ENCODE measurements around the gene ATP5PD.
A peak's percentile ranks its signal among the peaks of the same experiment; 100 is the strongest.

Gene ATP5PD

GRCh38 chr17:75065562-75066151, 18.9 kb upstream of the ATP5PD start:
- no peak for DNase-seq (ENCODE audit: low spot score in 2 of 2)
- H3K4me1 Mint-ChIP-seq: peaks cover 32% of the 10 kb centered on the region
- peak overlapping the region; percentile 40 for H3K4me3 Mint-ChIP-seq
- peaks cover 46% of the 10 kb centered on the region for H3K36me3 Mint-ChIP-seq
- no peaks in the 10 kb centered on the region for H3K9me3 Mint-ChIP-seq
- H3K27ac Mint-ChIP-seq: peak overlapping the region; percentile 90
- ATAC-seq: peak; percentile 67

GRCh38 chr17:75064867-75065561, 18.2 kb upstream of the ATP5PD start:
- no peaks in the 10 kb centered on the region for H3K9me3 Mint-ChIP-seq
- DNase-seq (ENCODE audit: low spot score in 2 of 2): no peak
- peaks cover 52% of the 10 kb centered on the region for H3K36me3 Mint-ChIP-seq
- peak overlapping the region; percentile 40 for H3K4me3 Mint-ChIP-seq
- H3K4me1 Mint-ChIP-seq: peaks cover 32% of the 10 kb centered on the region
- no peak for ATAC-seq
- peak overlapping the region; percentile 90 for H3K27ac Mint-ChIP-seq

- Mint-ChIP-seq H3K27ac (peak overlapping the region; percentile 90), H3K36me3 (peaks cover 58% of the 10 kb centered on the region)
Measured at GRCh38 chr17:75064460-75064859, 17.7 kb upstream of the ATP5PD start.

GRCh38 chr17:75064040-75064439, 17.3 kb upstream of the ATP5PD start:
- no peak for ATAC-seq
- H3K27ac Mint-ChIP-seq: peak overlapping the region; percentile 90
- peaks cover 32% of the 10 kb centered on the region for H3K4me1 Mint-ChIP-seq
- no peaks in the 10 kb centered on the region for H3K9me3 Mint-ChIP-seq
- no peak for DNase-seq (ENCODE audit: low spot score in 2 of 2)
- no peak overlapping the region for H3K4me3 Mint-ChIP-seq
- peaks cover 62% of the 10 kb centered on the region for H3K36me3 Mint-ChIP-seq

More at GRCh38 chr17:75064460-75064859, 17.7 kb upstream of the ATP5PD start:
- Mint-ChIP-seq H3K9me3 (no peaks in the 10 kb centered on the region), H3K4me3 (no peak overlapping the region), H3K4me1 (peaks cover 32% of the 10 kb centered on the region)
- DNase-seq (ENCODE audit: low spot score in 2 of 2) (no peak), ATAC-seq (no peak)

GRCh38 chr17:75063626-75064025, 16.9 kb upstream of the ATP5PD start:
- H3K4me3 Mint-ChIP-seq: no peak overlapping the region
- peaks cover 63% of the 10 kb centered on the region for H3K36me3 Mint-ChIP-seq
- DNase-seq (ENCODE audit: low spot score in 2 of 2) (no peak), ATAC-seq (no peak)
- H3K27ac Mint-ChIP-seq: peak overlapping the region; percentile 90
- peaks cover 32% of the 10 kb centered on the region for H3K4me1 Mint-ChIP-seq
- H3K9me3 Mint-ChIP-seq: no peaks in the 10 kb centered on the region

GRCh38 chr17:75063201-75063600, 16.4 kb upstream of the ATP5PD start:
- DNase-seq (ENCODE audit: low spot score in 2 of 2) (no peak), ATAC-seq (no peak)
- peaks cover 32% of the 10 kb centered on the region for H3K4me1 Mint-ChIP-seq
- H3K36me3 Mint-ChIP-seq: peaks cover 67% of the 10 kb centered on the region
- H3K4me3 Mint-ChIP-seq: no peak overlapping the region
- peak overlapping the region; percentile 45 for H3K27ac Mint-ChIP-seq
- no peaks in the 10 kb centered on the region for H3K9me3 Mint-ChIP-seq

GRCh38 chr17:75061618-75062017, 14.8 kb upstream of the ATP5PD start:
- no peaks in the 10 kb centered on the region for H3K9me3 Mint-ChIP-seq
- DNase-seq (ENCODE audit: low spot score in 2 of 2) (no peak), ATAC-seq (no peak)
- H3K4me1 Mint-ChIP-seq: peaks cover 23% of the 10 kb centered on the region
- peaks cover 83% of the 10 kb centered on the region for H3K36me3 Mint-ChIP-seq
- no peak overlapping the region for H3K27ac Mint-ChIP-seq
- H3K4me3 Mint-ChIP-seq: no peak overlapping the region

GRCh38 chr17:75061055-75061438, 14.3 kb upstream of the ATP5PD start:
- DNase-seq (ENCODE audit: low spot score in 2 of 2) (no peak), ATAC-seq (no peak)
- Mint-ChIP-seq H3K27ac (no peak overlapping the region), H3K36me3 (peaks cover 87% of the 10 kb centered on the region), H3K4me3 (no peak overlapping the region), H3K4me1 (peaks cover 17% of the 10 kb centered on the region), H3K9me3 (no peaks in the 10 kb centered on the region)

- Mint-ChIP-seq H3K4me3 (no peak overlapping the region), H3K9me3 (no peaks in the 10 kb centered on the region), H3K27ac (no peak overlapping the region), H3K36me3 (peaks cover 87% of the 10 kb centered on the region), H3K4me1 (peaks cover 12% of the 10 kb centered on the region)
- DNase-seq (ENCODE audit: low spot score in 2 of 2): no peak
- no peak for ATAC-seq
Measured at GRCh38 chr17:75060434-75061054, 13.8 kb upstream of the ATP5PD start.

GRCh38 chr17:75059369-75060345, 12.9 kb upstream of the ATP5PD start:
- Mint-ChIP-seq H3K4me3 (no peak overlapping the region), H3K4me1 (peaks cover 4% of the 10 kb centered on the region), H3K27ac (peak overlapping the region; percentile 61), H3K36me3 (peaks cover 94% of the 10 kb centered on the region), H3K9me3 (no peaks in the 10 kb centered on the region)
- DNase-seq (ENCODE audit: low spot score in 2 of 2): no peak
- ATAC-seq: no peak

GRCh38 chr17:75051941-75052340, 5.2 kb upstream of the ATP5PD start:
- Mint-ChIP-seq H3K27ac (no peak overlapping the region), H3K4me1 (peaks cover 23% of the 10 kb centered on the region), H3K36me3 (peaks cover 80% of the 10 kb centered on the region), H3K9me3 (no peaks in the 10 kb centered on the region), H3K4me3 (no peak overlapping the region)
- ATAC-seq (no peak), DNase-seq (ENCODE audit: low spot score in 2 of 2) (no peak)

- Mint-ChIP-seq H3K4me3 (no peak overlapping the region), H3K27ac (no peak overlapping the region)
Measured at GRCh38 chr17:75049706-75050105, 2.9 kb upstream of the ATP5PD start.

GRCh38 chr17:75049057-75049456, 2.3 kb upstream of the ATP5PD start:
- Mint-ChIP-seq H3K4me1 (peaks cover 38% of the 10 kb centered on the region), H3K9me3 (no peaks in the 10 kb centered on the region), H3K36me3 (peaks cover 51% of the 10 kb centered on the region), H3K27ac (peak overlapping the region; percentile 92), H3K4me3 (no peak overlapping the region)
- ATAC-seq (no peak), DNase-seq (ENCODE audit: low spot score in 2 of 2) (no peak)

More at GRCh38 chr17:75049706-75050105, 2.9 kb upstream of the ATP5PD start:
- DNase-seq (ENCODE audit: low spot score in 2 of 2): no peak
- no peak for ATAC-seq
- Mint-ChIP-seq H3K36me3 (peaks cover 57% of the 10 kb centered on the region), H3K9me3 (no peaks in the 10 kb centered on the region), H3K4me1 (peaks cover 37% of the 10 kb centered on the region)

GRCh38 chr17:75048249-75048878, 1.6 kb upstream of the ATP5PD start:
- H3K4me1 Mint-ChIP-seq: peaks cover 38% of the 10 kb centered on the region
- peak overlapping the region; percentile 92 for H3K27ac Mint-ChIP-seq
- no peaks in the 10 kb centered on the region for H3K9me3 Mint-ChIP-seq
- DNase-seq (ENCODE audit: low spot score in 2 of 2) (no peak), ATAC-seq (no peak)
- H3K4me3 Mint-ChIP-seq: peak overlapping the region; percentile 95
- peaks cover 44% of the 10 kb centered on the region for H3K36me3 Mint-ChIP-seq
